ENCODE data around the gene DES. TPM values are rescaled to one million over a fixed set of nuclear protein-coding genes. Genes with fewer than 3 reads are reported as not detected.

Gene DES
- polyA plus RNA-seq, 1 donor from 2014 or later: not detected

- Histone ChIP-seq H3K4me2 (ENCODE audit: low read length) (no peak overlapping the region), H3K9me3 (ENCODE audit: low read length) (no peaks in the 10 kb centered on the region), H3K9me2 (ENCODE audit: insufficient read depth, low read length) (no peaks in the 10 kb centered on the region), H3K36me3 (ENCODE audit: insufficient read depth, low read length) (no peaks in the 10 kb centered on the region), H3F3A (ENCODE audit: insufficient read depth, low read length, poor library complexity, severe bottlenecking) (no peaks in the 10 kb centered on the region), H3K27me3 (ENCODE audit: insufficient read depth, low read depth, low read length) (no peaks in the 10 kb centered on the region), H3K79me2 (replicated peaks; ENCODE audit: insufficient read depth, low read length) (no peaks in the 10 kb centered on the region), H3K27ac (ENCODE audit: low read length) (no peak overlapping the region), H2AFZ (ENCODE audit: low read depth, low read length) (no peak overlapping the region), H3K4me3 (ENCODE audit: low read length) (no peak overlapping the region), H4K20me1 (ENCODE audit: insufficient read depth) (no peaks in the 10 kb centered on the region), H3K9ac (ENCODE audit: low read length) (no peak overlapping the region)
- TF ChIP-seq REST (IDR thresholded peaks at IDR 0.05; ENCODE audit: borderline replicate concordance) (no peak), SMC3 (conservative IDR thresholded peaks at IDR 0.05; ENCODE audit: poor library complexity) (no peak), EP300 (conservative IDR thresholded peaks at IDR 0.05; ENCODE audit: poor library complexity, severe bottlenecking) (no peak), CTCF (IDR thresholded peaks at IDR 0.05; ENCODE audit: poor library complexity, severe bottlenecking) (no peak), POLR2AphosphoS5 (IDR thresholded peaks at IDR 0.05) (no peak), RAD21 (conservative IDR thresholded peaks at IDR 0.05) (no peak), TAF1 (IDR thresholded peaks at IDR 0.05; ENCODE audit: low read depth) (no peak), EZH2 (IDR thresholded peaks at IDR 0.05; ENCODE audit: borderline replicate concordance, insufficient read depth, low read length, poor library complexity, severe bottlenecking) (no peak), MXI1 (conservative IDR thresholded peaks at IDR 0.05; ENCODE audit: poor library complexity, severe bottlenecking) (no peak)
Measured at GRCh38 chr2:219462349-219462748, 44.2 kb downstream of the DES start.

- Histone ChIP-seq H3K4me2 (ENCODE audit: low read length) (no peak overlapping the region), H3K27me3 (ENCODE audit: insufficient read depth, low read depth, low read length) (no peaks in the 10 kb centered on the region), H3F3A (ENCODE audit: insufficient read depth, low read length, poor library complexity, severe bottlenecking) (no peaks in the 10 kb centered on the region), H2AFZ (ENCODE audit: low read depth, low read length) (no peak overlapping the region), H3K79me2 (replicated peaks; ENCODE audit: insufficient read depth, low read length) (no peaks in the 10 kb centered on the region), H3K4me3 (ENCODE audit: low read length) (no peak overlapping the region), H4K20me1 (ENCODE audit: insufficient read depth) (no peaks in the 10 kb centered on the region), H3K27ac (ENCODE audit: low read length) (no peak overlapping the region), H3K9me3 (ENCODE audit: low read length) (no peaks in the 10 kb centered on the region), H3K9ac (ENCODE audit: low read length) (no peak overlapping the region), H3K9me2 (ENCODE audit: insufficient read depth, low read length) (no peaks in the 10 kb centered on the region), H3K36me3 (ENCODE audit: insufficient read depth, low read length) (no peaks in the 10 kb centered on the region)
- no peak for TF ChIP-seq RAD21 (conservative IDR thresholded peaks at IDR 0.05)
- no peak for TF ChIP-seq REST (IDR thresholded peaks at IDR 0.05; ENCODE audit: borderline replicate concordance)
- no peak for TF ChIP-seq CTCF (IDR thresholded peaks at IDR 0.05; ENCODE audit: poor library complexity, severe bottlenecking)
- no peak for TF ChIP-seq SMC3 (conservative IDR thresholded peaks at IDR 0.05; ENCODE audit: poor library complexity)
- no peak for TF ChIP-seq MXI1 (conservative IDR thresholded peaks at IDR 0.05; ENCODE audit: poor library complexity, severe bottlenecking)
- no peak for TF ChIP-seq TAF1 (IDR thresholded peaks at IDR 0.05; ENCODE audit: low read depth)
- TF ChIP-seq POLR2AphosphoS5 (IDR thresholded peaks at IDR 0.05): no peak
- TF ChIP-seq EP300 (conservative IDR thresholded peaks at IDR 0.05; ENCODE audit: poor library complexity, severe bottlenecking): no peak
- TF ChIP-seq EZH2 (IDR thresholded peaks at IDR 0.05; ENCODE audit: borderline replicate concordance, insufficient read depth, low read length, poor library complexity, severe bottlenecking): no peak
Measured at GRCh38 chr2:219464286-219465032, 46.3 kb downstream of the DES start.
